HepG2 (cell line): ENCODE data around the gene PIM3. TPM values are rescaled to one million over a fixed set of nuclear protein-coding genes. Genes with fewer than 3 reads are reported as not detected.

Experiments used
- ARID2 ChIP-seq: sonication (generic); formaldehyde crosslinking; IDR thresholded peaks from 2 replicates; pipeline ENCODE4 v1.8.1; 2022; ENCODE audit warnings: mild to moderate bottlenecking, missing genetic modification reagents, borderline replicate concordance
- CAMTA2 ChIP-seq: sonication (generic); formaldehyde crosslinking; IDR thresholded peaks from 2 replicates; pipeline ENCODE4 v1.4.0; 2020; ENCODE audit warnings: mild to moderate bottlenecking, missing genetic modification reagents, borderline replicate concordance
- CBX5 ChIP-seq: sonication (generic); formaldehyde crosslinking; IDR thresholded peaks from 2 replicates; pipeline ENCODE4 v1.4.0; 2020; ENCODE audit warnings: missing genetic modification reagents, borderline replicate concordance
- CEBPB ChIP-seq: IDR thresholded peaks from 2 replicates; pipeline ENCODE4 v1.6.1; 2011; ENCODE audit warnings: low read depth, low read length, improper control_type of control experiment, borderline replicate concordance
- DPF2 ChIP-seq: sonication (generic); formaldehyde crosslinking; IDR thresholded peaks from 2 replicates; pipeline ENCODE4 v1.4.0; 2020; ENCODE audit warnings: mild to moderate bottlenecking, low read depth, missing genetic modification reagents, borderline replicate concordance
- HES4 ChIP-seq: sonication (generic); formaldehyde crosslinking; IDR thresholded peaks from 2 replicates; pipeline ENCODE4 v1.9.0; 2021; ENCODE audit warnings: mild to moderate bottlenecking, missing genetic modification reagents, borderline replicate concordance
- HNRNPK ChIP-seq: fragments of 200-400 bp; formaldehyde crosslinking; IDR thresholded peaks from 2 replicates; pipeline ENCODE4 v1.6.1; 2018; ENCODE audit warnings: low read length, low read depth, moderate library complexity, mild to moderate bottlenecking; ENCODE audit not compliant: poor library complexity, severe bottlenecking
- MAFK ChIP-seq, 2 experiments: IDR thresholded peaks in 1 of 2; conservative IDR thresholded peaks in 1 of 2; 2 replicates each; pipeline ENCODE4 v1.6.1; 2011; ENCODE audit warnings: improper control_type of control experiment in 2 of 2, low read length in 2 of 2
- NFYB ChIP-seq: sonication (generic); formaldehyde crosslinking; IDR thresholded peaks from 2 replicates; pipeline ENCODE4 v1.4.0; 2020; ENCODE audit warnings: missing genetic modification reagents
- POGZ ChIP-seq: sonication (generic); formaldehyde crosslinking; IDR thresholded peaks from 2 replicates; pipeline ENCODE4 v1.4.0; 2020; ENCODE audit warnings: mild to moderate bottlenecking, missing genetic modification reagents
- RXRA ChIP-seq: sonication (generic); formaldehyde crosslinking; IDR thresholded peaks from 2 replicates; pipeline ENCODE4 v1.5.1; 2020; ENCODE audit warnings: missing genetic modification reagents
- SATB2 ChIP-seq: sonication (generic); formaldehyde crosslinking; IDR thresholded peaks from 2 replicates; pipeline ENCODE4 v1.5.0; 2020; ENCODE audit warnings: missing genetic modification reagents
- SNRNP70 ChIP-seq: fragments of 200-400 bp; formaldehyde crosslinking; IDR thresholded peaks from 2 replicates; pipeline ENCODE4 v1.6.1; 2017; ENCODE audit warnings: mild to moderate bottlenecking, low read depth, low read length, moderate library complexity
- SRSF9 ChIP-seq: fragments of 200-400 bp; formaldehyde crosslinking; IDR thresholded peaks from 2 replicates; pipeline ENCODE4 v1.6.1; 2018; ENCODE audit warnings: borderline replicate concordance, mild to moderate bottlenecking, low read depth, low read length; ENCODE audit not compliant: insufficient read depth, poor library complexity, severe bottlenecking
- TOPORS ChIP-seq: sonication (generic); formaldehyde crosslinking; IDR thresholded peaks from 2 replicates; pipeline ENCODE4 v1.8.0; 2023; ENCODE audit warnings: mild to moderate bottlenecking, missing genetic modification reagents
- ZNF382 ChIP-seq: sonication (generic); formaldehyde crosslinking; IDR thresholded peaks from 2 replicates; pipeline ENCODE4 v1.5.0; 2020; ENCODE audit warnings: missing genetic modification reagents, mild to moderate bottlenecking, borderline replicate concordance
- ZNF614 ChIP-seq: IDR thresholded peaks from 2 replicates; pipeline ENCODE4 v1.6.1; 2018; ENCODE audit warnings: missing biosample characterization, missing genetic modification reagents, inconsistent platforms, borderline replicate concordance
- ZNF737 ChIP-seq: sonication (generic); formaldehyde crosslinking; IDR thresholded peaks from 2 replicates; pipeline ENCODE4 v1.5.0; 2020; ENCODE audit warnings: missing genetic modification reagents, mild to moderate bottlenecking, borderline replicate concordance
- ZNF749 ChIP-seq: sonication (generic); formaldehyde crosslinking; IDR thresholded peaks from 2 replicates; pipeline ENCODE4 v1.8.0; 2022; ENCODE audit warnings: mild to moderate bottlenecking, missing genetic modification reagents, moderate library complexity, borderline replicate concordance
- ZNF776 ChIP-seq: sonication (generic); formaldehyde crosslinking; IDR thresholded peaks from 2 replicates; pipeline ENCODE4 v1.4.0; 2020; ENCODE audit warnings: mild to moderate bottlenecking, missing genetic modification reagents
- ZSCAN31 ChIP-seq: sonication (generic); formaldehyde crosslinking; IDR thresholded peaks from 2 replicates; pipeline ENCODE4 v1.5.0; 2020; ENCODE audit warnings: low read depth, mild to moderate bottlenecking, missing genetic modification reagents
- polyA plus RNA-seq, 8 experiments: library from polyadenylated mRNA; depleted of rRNA in 3 of 8; stranded (reverse) in 7 of 8; unstranded in 1 of 8; fragments of >200 nt; fragmentation: Illumina TruSeq in 4 of 8; extraction: Trizol in 4 of 8; gene quantifications; 2 replicates each; pipeline versions ENCODE4 v1.2.1 to v1.2.3, GENCODE V29; 2011 to 2016; ENCODE audit warnings: low read depth in 4 of 8, missing spikeins in 1 of 8, mixed read lengths in 1 of 8; ENCODE audit not compliant: insufficient read depth in 1 of 8
- total RNA-seq, 5 experiments: library from RNA; depleted of rRNA; stranded (reverse); fragments of >200 nt; fragmentation: Illumina TruSeq; extraction: Trizol; gene quantifications; 2 replicates each; pipeline ENCODE4 v1.2.3, GENCODE V29; 2016; ENCODE audit warnings: low read depth in 1 of 5
- TF ChIP-seq, protein P1 (sequence below): sonication (generic); formaldehyde crosslinking; IDR thresholded peaks from 2 replicates; pipeline ENCODE4 v1.8.0; 2022; ENCODE audit warnings: missing genetic modification reagents, low read depth, mild to moderate bottlenecking, borderline replicate concordance
- TF ChIP-seq, protein P2 (sequence below): IDR thresholded peaks from 2 replicates; pipeline ENCODE4 v1.6.1; 2018; ENCODE audit warnings: missing genetic modification reagents, mild to moderate bottlenecking, missing compliant biosample characterization
- TF ChIP-seq, protein P3 (sequence below): sonication (generic); formaldehyde crosslinking; IDR thresholded peaks from 2 replicates; pipeline ENCODE4 v1.4.0; 2020; ENCODE audit warnings: missing genetic modification reagents, borderline replicate concordance
- TF ChIP-seq, protein P4 (sequence below): sonication (generic); formaldehyde crosslinking; conservative IDR thresholded peaks from 2 replicates; pipeline ENCODE4 v1.8.0; 2022; ENCODE audit warnings: low read depth, missing genetic modification reagents

Gene PIM3
- total and polyA plus RNA-seq, 2 of the 13 experiments (the other 11 are each of a cell fraction or from before 2014, with no cell fraction given) = 21.6 to 31.2 TPM

DNA sequence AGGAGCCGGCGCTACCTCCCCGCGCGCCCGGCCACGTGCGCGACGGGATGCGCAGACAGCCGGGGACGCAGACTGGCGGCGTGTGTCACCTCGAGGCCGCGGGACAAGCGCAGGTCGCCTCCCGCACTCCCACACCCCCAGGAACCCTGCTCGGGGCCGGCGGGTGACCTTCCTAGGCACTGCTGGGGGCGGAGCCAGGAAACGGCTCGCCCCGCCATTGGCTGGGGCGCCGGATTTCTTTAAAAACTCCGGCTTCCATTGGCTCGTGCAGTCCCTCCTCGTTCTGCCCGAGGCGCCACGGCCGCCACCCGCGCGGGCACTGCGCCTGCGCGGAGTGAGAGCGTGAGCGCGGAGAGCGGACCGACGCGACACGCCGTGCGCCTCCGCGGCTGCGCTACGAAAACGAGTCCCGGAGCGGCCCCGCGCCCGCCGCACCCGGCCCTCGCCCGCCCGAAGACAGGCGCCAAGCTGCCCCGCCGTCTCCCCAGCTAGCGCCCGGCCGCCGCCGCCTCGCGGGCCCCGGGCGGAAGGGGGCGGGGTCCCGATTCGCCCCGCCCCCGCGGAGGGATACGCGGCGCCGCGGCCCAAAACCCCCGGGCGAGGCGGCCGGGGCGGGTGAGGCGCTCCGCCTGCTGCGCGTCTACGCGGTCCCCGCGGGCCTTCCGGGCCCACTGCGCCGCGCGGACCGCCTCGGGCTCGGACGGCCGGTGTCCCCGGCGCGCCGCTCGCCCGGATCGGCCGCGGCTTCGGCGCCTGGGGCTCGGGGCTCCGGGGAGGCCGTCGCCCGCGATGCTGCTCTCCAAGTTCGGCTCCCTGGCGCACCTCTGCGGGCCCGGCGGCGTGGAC, at the start of gene PIM3 (continued):
- TF ChIP-seq, protein P1, sequence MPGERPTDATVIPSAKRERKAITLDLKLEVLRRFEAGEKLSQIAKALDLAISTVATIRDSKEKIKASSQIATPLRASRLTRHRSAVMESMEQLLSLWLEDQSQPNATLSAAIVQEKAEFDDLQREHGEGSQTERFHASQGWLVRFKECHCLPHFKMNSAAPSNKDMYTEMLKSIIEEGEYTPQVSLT (CRISPR knock-in tag) = no peak; the same call in 1 of the 2 replicates
- TF ChIP-seq CBX5 (CRISPR knock-in tag) (no peak), SRSF9 (no peak), SNRNP70 (no peak), ZNF749 (CRISPR knock-in tag) (0 out of 2 replicates have a peak, but pooled peaks have one; percentile 80), ZSCAN31 (CRISPR knock-in tag) (peak; percentile 87; the same call in 1 of the 2 replicates), HES4 (CRISPR knock-in tag) (peak; percentile 96), ARID2 (CRISPR knock-in tag) (no peak), ZNF614 (CRISPR knock-in tag) (no peak), DPF2 (CRISPR knock-in tag) (no peak), POGZ (CRISPR knock-in tag) (no peak; the same call in 1 of the 2 replicates), ZNF776 (CRISPR knock-in tag) (peak; percentile 74), ZNF737 (no peak), RXRA (CRISPR knock-in tag) (peak; percentile 67), CEBPB (no peak), SATB2 (peak; percentile 84; the same call in 1 of the 2 replicates), MAFK (conservative IDR thresholded peaks at IDR 0.05 in 1 of 2, IDR thresholded peaks at IDR 0.05 in 1 of 2; ENCODE audit: low read length in 2 of 2) (no peak), NFYB (peak; percentile 86), ZNF382 (no peak), TOPORS (CRISPR knock-in tag) (no peak; the same call in 1 of the 2 replicates), CAMTA2 (no peak), HNRNPK (no peak)
- TF ChIP-seq, protein P2, sequence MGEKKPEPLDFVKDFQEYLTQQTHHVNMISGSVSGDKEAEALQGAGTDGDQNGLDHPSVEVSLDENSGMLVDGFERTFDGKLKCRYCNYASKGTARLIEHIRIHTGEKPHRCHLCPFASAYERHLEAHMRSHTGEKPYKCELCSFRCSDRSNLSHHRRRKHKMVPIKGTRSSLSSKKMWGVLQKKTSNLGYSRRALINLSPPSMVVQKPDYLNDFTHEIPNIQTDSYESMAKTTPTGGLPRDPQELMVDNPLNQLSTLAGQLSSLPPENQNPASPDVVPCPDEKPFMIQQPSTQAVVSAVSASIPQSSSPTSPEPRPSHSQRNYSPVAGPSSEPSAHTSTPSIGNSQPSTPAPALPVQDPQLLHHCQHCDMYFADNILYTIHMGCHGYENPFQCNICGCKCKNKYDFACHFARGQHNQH (CRISPR knock-in tag) = no peak
- TF ChIP-seq, protein P3, sequence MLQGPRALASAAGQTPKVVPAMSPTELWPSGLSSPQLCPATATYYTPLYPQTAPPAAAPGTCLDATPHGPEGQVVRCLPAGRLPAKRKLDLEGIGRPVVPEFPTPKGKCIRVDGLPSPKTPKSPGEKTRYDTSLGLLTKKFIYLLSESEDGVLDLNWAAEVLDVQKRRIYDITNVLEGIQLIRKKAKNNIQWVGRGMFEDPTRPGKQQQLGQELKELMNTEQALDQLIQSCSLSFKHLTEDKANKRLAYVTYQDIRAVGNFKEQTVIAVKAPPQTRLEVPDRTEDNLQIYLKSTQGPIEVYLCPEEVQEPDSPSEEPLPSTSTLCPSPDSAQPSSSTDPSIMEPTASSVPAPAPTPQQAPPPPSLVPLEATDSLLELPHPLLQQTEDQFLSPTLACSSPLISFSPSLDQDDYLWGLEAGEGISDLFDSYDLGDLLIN (CRISPR knock-in tag) = no peak; the same call in 1 of the 2 replicates
- TF ChIP-seq, protein P4, sequence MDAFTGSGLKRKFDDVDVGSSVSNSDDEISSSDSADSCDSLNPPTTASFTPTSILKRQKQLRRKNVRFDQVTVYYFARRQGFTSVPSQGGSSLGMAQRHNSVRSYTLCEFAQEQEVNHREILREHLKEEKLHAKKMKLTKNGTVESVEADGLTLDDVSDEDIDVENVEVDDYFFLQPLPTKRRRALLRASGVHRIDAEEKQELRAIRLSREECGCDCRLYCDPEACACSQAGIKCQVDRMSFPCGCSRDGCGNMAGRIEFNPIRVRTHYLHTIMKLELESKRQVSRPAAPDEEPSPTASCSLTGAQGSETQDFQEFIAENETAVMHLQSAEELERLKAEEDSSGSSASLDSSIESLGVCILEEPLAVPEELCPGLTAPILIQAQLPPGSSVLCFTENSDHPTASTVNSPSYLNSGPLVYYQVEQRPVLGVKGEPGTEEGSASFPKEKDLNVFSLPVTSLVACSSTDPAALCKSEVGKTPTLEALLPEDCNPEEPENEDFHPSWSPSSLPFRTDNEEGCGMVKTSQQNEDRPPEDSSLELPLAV (CRISPR knock-in tag) = no peak
